A549 treated with CORT108297 at 1 μM for 4 hours (cell line): Measurements from ENCODE around the gene ZNF655. TPM values are rescaled to one million over a fixed set of nuclear protein-coding genes. Genes with fewer than 3 reads are reported as not detected.

ENCODE experiments used
- total RNA-seq: library from RNA; stranded (reverse); fragments of 200-300 nt; extraction: Qiagen RNA extraction; gene quantifications from 5 replicates; pipeline ENCODE4 v1.2.3, GENCODE V29; 2022

The ZNF655 gene
- 56.3 to 60.1 TPM (median 57.7 TPM) in 5 replicates for total RNA-seq

DNA sequence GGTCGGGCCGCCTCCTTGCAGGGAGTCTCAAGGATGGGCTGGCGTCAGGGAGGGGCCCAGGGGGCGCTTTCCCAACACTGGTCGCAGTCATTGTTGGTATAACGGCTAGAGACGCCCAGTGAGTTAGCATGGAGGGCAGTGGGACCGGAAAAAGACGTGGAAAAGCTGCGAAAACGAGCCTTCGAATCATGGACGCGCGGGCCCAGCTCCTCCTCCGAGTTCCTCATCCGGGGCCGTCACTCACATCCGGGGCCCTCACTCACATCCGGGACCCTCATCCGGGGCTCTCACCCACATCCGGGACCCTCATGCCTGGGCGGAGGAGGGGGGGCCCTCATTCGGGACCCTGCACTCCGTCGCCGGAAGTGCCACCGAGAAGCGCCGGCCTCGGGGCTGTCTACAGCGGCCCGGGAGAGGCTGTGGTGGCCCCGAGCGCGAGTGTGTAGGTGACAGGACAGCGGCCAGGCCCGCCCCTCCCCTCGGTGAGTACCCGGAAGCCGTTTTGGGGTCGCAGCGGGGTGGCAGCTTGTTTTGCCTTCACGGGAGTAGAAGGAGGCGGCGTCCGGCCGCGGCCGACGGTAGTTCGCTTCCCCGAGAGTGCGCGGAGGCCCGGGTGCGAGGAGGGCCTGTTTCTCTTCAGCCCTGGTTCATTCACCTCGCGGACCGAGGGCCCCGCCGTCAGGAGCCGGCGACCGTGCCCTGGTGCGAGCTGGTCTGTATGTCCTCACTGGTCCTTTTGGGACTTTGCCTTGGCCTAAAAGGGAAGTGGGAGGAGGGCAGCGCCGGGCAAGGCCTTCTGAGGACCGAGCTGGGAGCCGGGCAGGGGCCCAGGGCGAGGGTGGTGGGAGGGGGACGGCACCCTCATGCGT is at the start of gene ZNF655:
TSS of gene ZNF655 (plus strand) at position 337 of the 869 bp plus-strand sequence. CDS start 1,918 bp downstream, outside the sequence.

GRCh38 chr7:99551767-99552463 is 6.5 kb upstream of the ZNF655 start, which contains the start of gene FAM200A:
TSS of gene FAM200A (minus strand) at chr7:99552114. CDS start at chr7:99548407, 3,707 bp downstream.

GRCh38 chr7:99597762-99598501 is 39.5 kb downstream of the ZNF655 start, which contains the start of gene TMEM225B:
TSS of gene TMEM225B (plus strand) at chr7:99598267. CDS start at chr7:99604389, 6,122 bp downstream.

DNA sequence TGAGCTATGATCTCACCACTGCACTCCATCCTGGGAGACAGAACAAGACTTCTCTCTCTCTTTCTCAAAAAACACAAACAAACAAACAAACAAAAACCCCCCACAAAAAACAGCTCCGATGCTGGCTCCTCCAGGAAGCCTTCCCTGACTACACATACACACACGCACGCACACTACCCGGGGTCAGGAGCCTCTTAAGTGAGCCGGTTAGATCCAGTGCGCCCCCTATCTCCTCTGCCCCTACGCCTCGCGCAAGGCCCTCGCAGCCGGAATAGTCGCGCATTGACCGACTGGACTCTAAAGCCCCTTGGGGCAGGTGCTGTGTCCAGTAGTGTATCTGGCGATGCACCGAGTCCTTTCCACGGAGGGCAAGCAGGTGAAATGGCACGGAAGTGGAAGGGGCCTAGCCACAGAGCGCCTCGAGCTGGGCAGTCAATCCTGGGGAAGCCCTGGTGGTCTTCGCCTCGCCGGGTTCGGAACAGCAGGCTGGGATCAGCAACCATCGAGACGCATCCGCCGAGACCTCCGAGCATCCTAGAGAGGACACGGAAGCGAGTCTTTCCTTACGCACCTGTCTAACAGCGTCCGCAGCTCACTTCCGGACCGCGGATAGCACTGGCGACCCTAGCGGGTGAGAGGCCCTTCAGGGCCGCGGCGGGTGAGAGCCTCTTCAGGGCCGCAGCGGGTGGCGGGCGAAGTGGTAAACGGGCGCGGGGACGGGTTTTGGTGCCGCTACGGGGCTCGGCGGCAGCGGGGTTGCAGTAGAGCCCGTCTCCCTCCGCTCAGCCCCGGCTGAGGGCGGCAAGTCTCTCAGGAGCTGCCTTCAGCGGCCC is 58.1 kb downstream of the ZNF655 start, which contains the start of gene ZSCAN25:
TSS of gene ZSCAN25 (plus strand) at position 588 of the 833 bp plus-strand sequence. CDS start 2,661 bp downstream, outside the sequence.

Other genes with a start within 250 kb of the ZNF655 start
- gene ARPC1A, start 232.7 kb upstream of the ZNF655 start, total RNA-seq: 125 to 147 TPM (median 132 TPM) in 5 replicates
- gene ARPC1B, start 183.9 kb upstream of the ZNF655 start, total RNA-seq: 287 to 301 TPM (median 297 TPM) in 5 replicates
- gene PDAP1, start 150.0 kb upstream of the ZNF655 start, total RNA-seq: 167 to 202 TPM (median 181 TPM) in 5 replicates
- 134 to 158 TPM (median 145 TPM) in 5 replicates for gene BUD31, start 149.7 kb upstream of the ZNF655 start, total RNA-seq
- gene PTCD1, start 119.8 kb upstream of the ZNF655 start, total RNA-seq: 5.9 to 7.9 TPM (median 6.5 TPM) in 5 replicates
- gene CPSF4, start 119.7 kb upstream of the ZNF655 start, total RNA-seq: 30.1 to 48.5 TPM (median 44.6 TPM) in 5 replicates
- 872 to 1,418 TPM (median 915 TPM) in 5 replicates for gene ATP5MF, start 92.5 kb upstream of the ZNF655 start, total RNA-seq
- 7.3 to 10.1 TPM (median 8.4 TPM) in 5 replicates for gene ZNF789, start 85.8 kb upstream of the ZNF655 start, total RNA-seq
- 16.9 to 19.4 TPM (median 18.1 TPM) in 5 replicates for gene ZNF394, start 58.4 kb upstream of the ZNF655 start, total RNA-seq
- 7.8 to 9.9 TPM (median 9.5 TPM) in 5 replicates for gene ZKSCAN5, start 54.0 kb upstream of the ZNF655 start, total RNA-seq
- 5.8 to 6.6 TPM (median 6.3 TPM) in 5 replicates for gene FAM200A, start 6.5 kb upstream of the ZNF655 start, total RNA-seq
- gene TMEM225B, start 39.6 kb downstream of the ZNF655 start, total RNA-seq: 0.78 to 1.5 TPM (median 1.3 TPM) in 5 replicates
- 7.8 to 9.4 TPM (median 8.7 TPM) in 5 replicates for gene ZSCAN25, start 58.3 kb downstream of the ZNF655 start, total RNA-seq
- gene CYP3A5, start 121.4 kb downstream of the ZNF655 start, total RNA-seq: 1.3 to 2.5 TPM (median 1.9 TPM) in 5 replicates
- gene CYP3A7, start 176.6 kb downstream of the ZNF655 start, total RNA-seq: 0.06 TPM in 1 of 5 replicates, not detected in the others
- gene CYP3A4, start 225.5 kb downstream of the ZNF655 start, total RNA-seq: 0.05 TPM in 1 of 5 replicates, not detected in the others